Smooth muscle cell (in vitro differentiated cells): ENCODE data around the gene ABHD15. TPM values are rescaled to one million over a fixed set of nuclear protein-coding genes. Genes with fewer than 3 reads are reported as not detected.

Experiments
- DNase-seq: peaks from one replicate; lab custom pipeline; 2025; ENCODE audit not compliant: unreplicated experiment; lab: John Stamatoyannopoulos, UW
- H2AFZ ChIP-seq: fragments of 200-600 bp; sonication (generic); 2 replicates; pipeline ENCODE4 v1.6.0; 2016; ENCODE audit warnings: antibody characterized with exemption, low read depth, mild to moderate bottlenecking
- H3F3A ChIP-seq: fragments of 200-600 bp; sonication (generic); 2 replicates; pipeline ENCODE4 v1.6.0; 2017; ENCODE audit warnings: antibody characterized with exemption, low read depth
- H3K27ac ChIP-seq: fragments of 200-600 bp; sonication (generic); 2 replicates; pipeline ENCODE4 v1.5.1; 2016; ENCODE audit warnings: low read depth, mild to moderate bottlenecking
- H3K27me3 ChIP-seq: fragments of 200-600 bp; sonication (generic); 2 replicates; pipeline ENCODE4 v1.6.1; 2016; ENCODE audit warnings: low read depth, mild to moderate bottlenecking
- H3K36me3 ChIP-seq: fragments of 200-600 bp; sonication (generic); 2 replicates; pipeline ENCODE4 v1.5.1; 2016; ENCODE audit warnings: low read depth
- H3K4me1 ChIP-seq: fragments of 200-600 bp; sonication (generic); 2 replicates; pipeline ENCODE4 v1.5.1; 2016; ENCODE audit warnings: low read depth
- H3K4me2 ChIP-seq: fragments of 200-600 bp; sonication (generic); 2 replicates; pipeline ENCODE4 v1.6.0; 2016; ENCODE audit warnings: mild to moderate bottlenecking
- H3K4me3 ChIP-seq: fragments of 200-600 bp; sonication (generic); 2 replicates; pipeline ENCODE4 v1.5.1; 2016; ENCODE audit warnings: mild to moderate bottlenecking
- H3K79me2 ChIP-seq: fragments of 200-600 bp; sonication (generic); 2 replicates; pipeline ENCODE4 v1.6.0; 2016; ENCODE audit warnings: low read depth, mild to moderate bottlenecking
- H3K9ac ChIP-seq: fragments of 200-600 bp; sonication (generic); 2 replicates; pipeline ENCODE4 v1.6.0; 2016; ENCODE audit warnings: low read depth
- H3K9me3 ChIP-seq: fragments of 200-600 bp; sonication (generic); replicated peaks from 2 replicates; pipeline ENCODE4 v1.5.1; 2016; ENCODE audit warnings: low read depth
- H4K20me1 ChIP-seq: fragments of 200-600 bp; sonication (generic); 2 replicates; pipeline ENCODE4 v1.6.0; 2016; ENCODE audit warnings: low read depth
- CTCF ChIP-seq: fragments of 200-600 bp; sonication (generic); IDR thresholded peaks from 2 replicates; pipeline ENCODE4 v1.5.1; 2017; ENCODE audit warnings: borderline replicate concordance, mild to moderate bottlenecking, antibody characterized with exemption; ENCODE audit not compliant: insufficient read depth, poor library complexity, severe bottlenecking
- WGBS: methylation state at CpG from one replicate; pipeline ENCODE4 v1.1.7; 2016; ENCODE audit warnings: low lambda C conversion rate; 5-methylcytosine and 5-hydroxymethylcytosine counted together
- polyA plus RNA-seq: library from polyadenylated mRNA; unstranded; fragments of >200 nt; fragmentation: Nextera tagmentation; extraction: Ambion mirVana; gene quantifications from 2 replicates; pipeline ENCODE4 v1.2.1, GENCODE V29; 2016
- total RNA-seq: library from RNA; depleted of rRNA; stranded (reverse); fragments of >200 nt; gene quantifications from 2 replicates; pipeline ENCODE4 v1.2.3, GENCODE V29; 2014

The ABHD15 gene
- total and polyA plus RNA-seq, 2 experiments from 2014 or later, result 5.0 to 7.4 TPM

- H3F3A ChIP-seq, result no peaks in the 10 kb centered on the region
- DNase-seq, result no peak
- no peak overlapping the region for H3K27ac ChIP-seq
- H3K4me2 ChIP-seq, result no peak overlapping the region
- no peaks in the 10 kb centered on the region for H3K27me3 ChIP-seq
- peaks cover 6% of the 10 kb centered on the region for H3K4me1 ChIP-seq
- over 99% methylated on average over 9 of the region's 9 CpGs for WGBS
- TF ChIP-seq CTCF, result no peak
- H4K20me1 ChIP-seq, result peaks cover 7% of the 10 kb centered on the region
- H2AFZ ChIP-seq, result no peak overlapping the region
- H3K9ac ChIP-seq, result no peak overlapping the region
- H3K9me3 ChIP-seq, result no peaks in the 10 kb centered on the region
- H3K4me3 ChIP-seq, result no peak overlapping the region
- H3K79me2 ChIP-seq, result no peaks in the 10 kb centered on the region
- H3K36me3 ChIP-seq, result no peaks in the 10 kb centered on the region
Observed at GRCh38 chr17:29577001-29577370, 10.1 kb upstream of the ABHD15 start.

- no peaks in the 10 kb centered on the region for H3F3A ChIP-seq
- DNase-seq, result no peak
- no peaks in the 10 kb centered on the region for H3K36me3 ChIP-seq
- H3K79me2 ChIP-seq, result no peaks in the 10 kb centered on the region
- 96% methylated on average over 36 of the region's 37 CpGs for WGBS
- no peaks in the 10 kb centered on the region for H3K9me3 ChIP-seq
- H2AFZ ChIP-seq, result no peak overlapping the region
- H3K4me2 ChIP-seq, result no peak overlapping the region
- H3K27ac ChIP-seq, result no peak overlapping the region
- H4K20me1 ChIP-seq, result peaks cover 6% of the 10 kb centered on the region
- no peaks in the 10 kb centered on the region for H3K27me3 ChIP-seq
- H3K4me3 ChIP-seq, result no peak overlapping the region
- H3K9ac ChIP-seq, result no peak overlapping the region
- peaks cover 6% of the 10 kb centered on the region for H3K4me1 ChIP-seq
- TF ChIP-seq CTCF, result no peak
Observed at GRCh38 chr17:29576214-29577000, 9.6 kb upstream of the ABHD15 start.

DNA sequence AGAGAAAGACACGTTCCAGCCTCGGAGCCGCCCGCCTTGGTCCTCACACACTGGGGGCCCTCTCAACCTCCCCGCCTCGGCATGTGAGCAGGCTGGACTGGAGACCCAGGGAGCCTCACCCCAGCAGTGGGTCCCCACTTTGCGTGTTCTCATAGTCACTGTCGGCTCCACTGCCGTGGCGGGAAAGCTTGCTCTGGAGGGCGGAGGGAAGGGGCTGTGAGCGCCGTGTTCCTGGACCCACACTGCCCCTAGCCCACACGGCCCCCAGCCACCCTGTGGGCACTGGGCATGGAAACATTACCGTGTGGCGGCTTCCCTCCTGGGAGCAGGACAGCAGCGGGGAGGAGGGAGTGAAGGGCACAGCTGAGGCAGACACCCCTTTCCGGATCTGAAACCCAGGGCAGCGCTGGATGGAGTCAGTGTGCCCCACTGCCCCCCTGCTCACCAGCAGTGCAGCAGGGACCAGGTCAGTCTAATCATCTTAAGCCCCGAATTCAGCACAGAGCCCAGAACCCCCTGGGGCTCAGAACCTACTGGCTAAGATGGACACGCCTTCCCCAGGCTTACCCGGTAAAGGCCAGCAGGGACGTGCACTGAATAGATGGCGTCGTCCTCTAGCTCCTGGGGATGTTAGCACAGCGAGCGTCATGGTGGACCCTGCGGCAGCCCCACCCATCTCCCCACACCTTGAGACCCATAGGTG, 8.8 kb upstream of the ABHD15 start:
- no peak overlapping the region for H3K4me2 ChIP-seq
- 96% methylated on average over 26 of the region's 28 CpGs for WGBS
- H3K27ac ChIP-seq, result no peak overlapping the region
- DNase-seq, result no peak
- H3K4me1 ChIP-seq, result peaks cover 6% of the 10 kb centered on the region
- no peak for TF ChIP-seq CTCF
- no peak overlapping the region for H2AFZ ChIP-seq
- peaks cover 4% of the 10 kb centered on the region for H3K79me2 ChIP-seq
- no peaks in the 10 kb centered on the region for H3K9me3 ChIP-seq
- H4K20me1 ChIP-seq, result peaks cover 6% of the 10 kb centered on the region
- no peak overlapping the region for H3K9ac ChIP-seq
- H3K4me3 ChIP-seq, result no peak overlapping the region
- no peaks in the 10 kb centered on the region for H3K27me3 ChIP-seq
- H3F3A ChIP-seq, result no peaks in the 10 kb centered on the region
- H3K36me3 ChIP-seq, result no peaks in the 10 kb centered on the region
